H9 (cell line): ENCODE results near the gene GDAP1L1. TPM values are rescaled to one million over a fixed set of nuclear protein-coding genes. Genes with fewer than 3 reads are reported as not detected.

ENCODE experiments used
- DNase-seq: peaks from one replicate; pipeline ENCODE4 v3.0.0-alpha.2; 2017
- H2AFZ ChIP-seq: one replicate; pipeline ENCODE4 v1.6.1; 2013; ENCODE audit warnings: mild to moderate bottlenecking, low read length, control low read depth, moderate library complexity
- H2AK5ac ChIP-seq: 2 replicates; pipeline ENCODE4 v1.6.1; 2013; ENCODE audit warnings: low read length, control low read depth, mixed read lengths; ENCODE audit not compliant: insufficient read length
- H2BK120ac ChIP-seq: one replicate; pipeline ENCODE4 v1.6.1; 2013; ENCODE audit warnings: low read depth, mild to moderate bottlenecking, low read length, control low read depth, inconsistent platforms; ENCODE audit not compliant: poor library complexity, severe bottlenecking
- H2BK12ac ChIP-seq: 2 replicates; pipeline ENCODE4 v1.6.1; 2013; ENCODE audit warnings: low read length, control low read depth, mixed read lengths, low read depth; ENCODE audit not compliant: insufficient read length
- H2BK15ac ChIP-seq: 2 replicates; pipeline ENCODE4 v1.6.1; 2013; ENCODE audit warnings: low read depth, low read length, control low read depth
- H2BK20ac ChIP-seq: one replicate; pipeline ENCODE4 v1.6.1; 2013; ENCODE audit warnings: low read depth, mild to moderate bottlenecking, low read length, control low read depth, inconsistent platforms; ENCODE audit not compliant: poor library complexity, severe bottlenecking
- H2BK5ac ChIP-seq: 2 replicates; pipeline ENCODE4 v1.6.1; 2013; ENCODE audit warnings: low read length, control low read depth, mixed read lengths; ENCODE audit not compliant: insufficient read length
- H3K14ac ChIP-seq: 2 replicates; pipeline ENCODE4 v1.6.1; 2013; ENCODE audit warnings: low read length, control low read depth; ENCODE audit not compliant: insufficient read depth
- H3K18ac ChIP-seq: 2 replicates; pipeline ENCODE4 v1.6.1; 2013; ENCODE audit warnings: low read depth, mild to moderate bottlenecking, mixed read lengths, low read length, control low read depth; ENCODE audit not compliant: insufficient read length
- H3K23ac ChIP-seq: 2 replicates; pipeline ENCODE4 v1.6.1; 2013; ENCODE audit warnings: low read length, control low read depth, mixed read lengths, low read depth; ENCODE audit not compliant: insufficient read length
- H3K23me2 ChIP-seq: 2 replicates; pipeline ENCODE4 v1.6.1; 2013; ENCODE audit warnings: low read depth, mild to moderate bottlenecking, mixed read lengths, low read length, control low read depth; ENCODE audit not compliant: insufficient read length, poor library complexity, severe bottlenecking
- H3K27ac ChIP-seq: 2 replicates; pipeline ENCODE4 v1.5.1; 2013; ENCODE audit warnings: low read length, control low read depth, mixed read lengths, low read depth; ENCODE audit not compliant: insufficient read length
- H3K27me3 ChIP-seq: 2 replicates; pipeline ENCODE4 v1.6.1; 2013; ENCODE audit warnings: low read length, control low read depth, inconsistent platforms; ENCODE audit not compliant: insufficient read depth
- H3K4ac ChIP-seq: 2 replicates; pipeline ENCODE4 v1.6.1; 2013; ENCODE audit warnings: low read depth, mild to moderate bottlenecking, control low read depth, inconsistent platforms, low read length, moderate library complexity
- H3K4me1 ChIP-seq: 2 replicates; pipeline ENCODE4 v1.6.1; 2013; ENCODE audit warnings: low read length, control low read depth, inconsistent platforms; ENCODE audit not compliant: insufficient read depth
- H3K4me2 ChIP-seq: 2 replicates; pipeline ENCODE4 v1.6.1; 2013; ENCODE audit warnings: low read length, control low read depth, mixed read lengths; ENCODE audit not compliant: insufficient read length, insufficient read depth
- H3K56ac ChIP-seq: 2 replicates; pipeline ENCODE4 v1.6.1; 2013; ENCODE audit warnings: low read depth, mild to moderate bottlenecking, mixed read lengths, low read length, control low read depth; ENCODE audit not compliant: insufficient read length
- H3K79me1 ChIP-seq: 2 replicates; pipeline ENCODE4 v1.6.1; 2013; ENCODE audit warnings: low read depth, mild to moderate bottlenecking, moderate library complexity, low read length, control low read depth, inconsistent platforms; ENCODE audit not compliant: insufficient read depth, poor library complexity, severe bottlenecking
- H3K79me2 ChIP-seq: 2 replicates; pipeline ENCODE4 v1.6.1; 2013; ENCODE audit warnings: low read length, control low read depth, inconsistent platforms; ENCODE audit not compliant: insufficient read depth
- H3K9ac ChIP-seq: 2 replicates; pipeline ENCODE4 v1.6.1; 2013; ENCODE audit warnings: low read length, control low read depth, mixed read lengths; ENCODE audit not compliant: insufficient read length; ENCODE audit errors: extremely low read depth
- H3K9me3 ChIP-seq: one replicate; pipeline ENCODE4 v1.6.1; 2013; ENCODE audit warnings: low read depth, low read length, inconsistent platforms; ENCODE audit not compliant: control insufficient read depth
- H3T11ph ChIP-seq: one replicate; pipeline ENCODE4 v1.6.1; 2013; ENCODE audit warnings: mild to moderate bottlenecking, low read length, control low read depth, inconsistent platforms
- H4K20me1 ChIP-seq: one replicate; pipeline ENCODE4 v1.6.1; 2013; ENCODE audit not compliant: control insufficient read depth, insufficient read length, insufficient read depth
- H4K5ac ChIP-seq: 2 replicates; pipeline ENCODE4 v1.6.1; 2013; ENCODE audit warnings: low read depth, mild to moderate bottlenecking, mixed read lengths, low read length, control low read depth; ENCODE audit not compliant: insufficient read length
- H4K8ac ChIP-seq: replicated peaks from 2 replicates; pipeline ENCODE4 v1.6.1; 2013; ENCODE audit warnings: low read length, control low read depth, mixed read lengths, low read depth; ENCODE audit not compliant: insufficient read length
- H4K91ac ChIP-seq: 2 replicates; pipeline ENCODE4 v1.6.1; 2013; ENCODE audit warnings: low read depth, mild to moderate bottlenecking, moderate library complexity, mixed read lengths, low read length, control low read depth; ENCODE audit not compliant: insufficient read length
- H3K27ac Mint-ChIP-seq, 3 experiments: 2 replicates in 2 of 3; 3 replicates in 1 of 3; pipeline ENCODE4 v1.8.0; 2020 to 2021; ENCODE audit warnings: mixed read lengths in 3 of 3, mild to moderate bottlenecking in 1 of 3, moderate library complexity in 1 of 3
- H3K27me3 Mint-ChIP-seq: 2 replicates; pipeline ENCODE4 v1.8.0; 2021; ENCODE audit warnings: low read depth, mild to moderate bottlenecking, moderate library complexity, mixed read lengths
- H3K36me3 Mint-ChIP-seq, 3 experiments: 2 replicates in 2 of 3; 3 replicates in 1 of 3; pipeline ENCODE4 v1.8.0; 2020 to 2021; ENCODE audit warnings: low read depth in 3 of 3, mixed read lengths in 3 of 3; ENCODE audit not compliant: insufficient read depth in 1 of 3
- H3K4me1 Mint-ChIP-seq, 2 experiments: 2 replicates each; pipeline ENCODE4 v1.8.0; 2020; ENCODE audit warnings: mixed read lengths in 2 of 2
- H3K4me3 Mint-ChIP-seq, 2 experiments: 2 replicates in 1 of 2; 3 replicates in 1 of 2; pipeline ENCODE4 v1.8.0; 2020 to 2021; ENCODE audit warnings: mild to moderate bottlenecking in 2 of 2, mixed read lengths in 2 of 2, moderate library complexity in 1 of 2
- H3K9me3 Mint-ChIP-seq, 2 experiments: 2 replicates in 1 of 2; 3 replicates in 1 of 2; pipeline ENCODE4 v1.8.0; 2020; ENCODE audit warnings: mild to moderate bottlenecking in 2 of 2, mixed read lengths in 2 of 2, moderate library complexity in 1 of 2
- CTCF ChIP-seq: fragments of 200-600 bp; sonication (generic); conservative IDR thresholded peaks from 3 replicates; pipeline ENCODE4 v1.8.0; 2021; ENCODE audit warnings: antibody characterized with exemption, mild to moderate bottlenecking
- WGBS: extraction: QIAGEN DNeasy Blood & Tissue Kit; methylation state at CpG from one replicate; pipeline ENCODE4 v1.1.7; 2013; ENCODE audit warnings: missing lambda C conversion rate, low lambda C conversion rate, mixed read lengths; ENCODE audit not compliant: insufficient read length; ENCODE audit errors: extremely low coverage; 5-methylcytosine and 5-hydroxymethylcytosine counted together
- total RNA-seq: library from RNA; stranded (reverse); gene quantifications from 2 replicates; pipeline ENCODE4 v1.2.1, GENCODE V29; 2021

The GDAP1L1 gene
- total RNA-seq, 1 experiment from 2014 or later = 5.9 TPM

- Mint-ChIP-seq H3K27me3 (no peaks in the 10 kb centered on the region), H3K27ac (peak overlapping the region in 2 of 3 experiments; percentile 85 to 96; a peak in 4 of 7 replicates), H3K9me3 (no peaks in the 10 kb centered on the region), H3K4me3 (no peak overlapping the region), H3K36me3 (no peaks in the 10 kb centered on the region), H3K4me1 (peaks cover 2 to 3% of the 10 kb centered on the region in 2 experiments)
- DNase-seq = no peak
- no peak overlapping the region for H2BK20ac ChIP-seq
- no peak overlapping the region for H2AFZ ChIP-seq
- no peaks in the 10 kb centered on the region for H3K27me3 ChIP-seq
- H3K9ac ChIP-seq = no peak overlapping the region
- no peak overlapping the region for H4K8ac ChIP-seq
- H2BK15ac ChIP-seq = no peak overlapping the region
- H3K18ac ChIP-seq = no peak overlapping the region
- no peak overlapping the region for H2BK5ac ChIP-seq
- no peaks in the 10 kb centered on the region for H3K4me1 ChIP-seq
- H3K79me1 ChIP-seq = no peaks in the 10 kb centered on the region
- H3K4me2 ChIP-seq = no peak overlapping the region
- no peak overlapping the region for H3T11ph ChIP-seq
- no peak overlapping the region for H3K14ac ChIP-seq
- H4K20me1 ChIP-seq = no peaks in the 10 kb centered on the region
- WGBS = no CpG with 5 or more reads among the region's 7 CpGs
- H3K27ac ChIP-seq = no peak overlapping the region
- TF ChIP-seq CTCF = no peak
- H2AK5ac ChIP-seq = no peak overlapping the region
- no peak overlapping the region for H2BK120ac ChIP-seq
- no peaks in the 10 kb centered on the region for H3K9me3 ChIP-seq
- H4K5ac ChIP-seq = no peak overlapping the region
- no peaks in the 10 kb centered on the region for H3K79me2 ChIP-seq
- no peak overlapping the region for H3K23ac ChIP-seq
- H3K56ac ChIP-seq = no peak overlapping the region
- H2BK12ac ChIP-seq = no peak overlapping the region
- no peaks in the 10 kb centered on the region for H3K23me2 ChIP-seq
- H4K91ac ChIP-seq = no peak overlapping the region
- H3K4ac ChIP-seq = no peak overlapping the region
Observed at GRCh38 chr20:44296011-44296410, 48.9 kb downstream of the GDAP1L1 start.
